ENCODE results near the gene DNM3. TPM values are rescaled to one million over a fixed set of nuclear protein-coding genes. Genes with fewer than 3 reads are reported as not detected.

The DNM3 gene
- total RNA-seq, 1 donor = 2.0 TPM

GRCh38 chr1:172180501-172181285, 339.4 kb downstream of the DNM3 start:
- peak; percentile 70 for DNase-seq (ENCODE audit: low read depth)
- no peak for TF ChIP-seq CTCF (IDR thresholded peaks at IDR 0.05; ENCODE audit: insufficient read depth, low read length)
- H3K4me3 ChIP-seq (ENCODE audit: low read depth, low read length) = peak overlapping the region; percentile 11

GRCh38 chr1:172184506-172185191, 343.4 kb downstream of the DNM3 start:
- DNase-seq (ENCODE audit: low read depth) = peak; percentile 21
- TF ChIP-seq CTCF (IDR thresholded peaks at IDR 0.05; ENCODE audit: insufficient read depth, low read length) = no peak

GRCh38 chr1:172185211-172185610, 343.9 kb downstream of the DNM3 start:
- TF ChIP-seq CTCF (IDR thresholded peaks at IDR 0.05; ENCODE audit: insufficient read depth, low read length) = no peak
- no peak overlapping the region for H3K4me3 ChIP-seq (ENCODE audit: low read depth, low read length)
- DNase-seq (ENCODE audit: low read depth) = peak; percentile 61

More at GRCh38 chr1:172184506-172185191, 343.4 kb downstream of the DNM3 start:
- no peak overlapping the region for H3K4me3 ChIP-seq (ENCODE audit: low read depth, low read length)

- DNase-seq (ENCODE audit: low read depth) = no peak
- H3K4me3 ChIP-seq (ENCODE audit: low read depth, low read length) = no peak overlapping the region
- no peak for TF ChIP-seq CTCF (IDR thresholded peaks at IDR 0.05; ENCODE audit: insufficient read depth, low read length)
These were observed 344.7 kb downstream of the DNM3 start for GRCh38 chr1:172185996-172186395.

- no peak for TF ChIP-seq CTCF (IDR thresholded peaks at IDR 0.05; ENCODE audit: insufficient read depth, low read length)
- DNase-seq (ENCODE audit: low read depth) = no peak
- no peak overlapping the region for H3K4me3 ChIP-seq (ENCODE audit: low read depth, low read length)
These were observed 360.3 kb downstream of the DNM3 start for GRCh38 chr1:172201572-172201971.

GRCh38 chr1:172203135-172203823, 362.0 kb downstream of the DNM3 start:
- TF ChIP-seq CTCF (IDR thresholded peaks at IDR 0.05; ENCODE audit: insufficient read depth, low read length) = no peak
- H3K4me3 ChIP-seq (ENCODE audit: low read depth, low read length) = no peak overlapping the region
- DNase-seq (ENCODE audit: low read depth) = no peak
